H9 (cell line): Measurements from ENCODE around the gene B3GNT3. TPM values are rescaled to one million over a fixed set of nuclear protein-coding genes. Genes with fewer than 3 reads are reported as not detected.

Experiments used
- DNase-seq: peaks from one replicate; pipeline ENCODE4 v3.0.0-alpha.2; 2017
- H2AFZ ChIP-seq: one replicate; pipeline ENCODE4 v1.6.1; 2013; ENCODE audit warnings: mild to moderate bottlenecking, low read length, control low read depth, moderate library complexity
- H2AK5ac ChIP-seq: 2 replicates; pipeline ENCODE4 v1.6.1; 2013; ENCODE audit warnings: low read length, control low read depth, mixed read lengths; ENCODE audit not compliant: insufficient read length
- H2BK120ac ChIP-seq: one replicate; pipeline ENCODE4 v1.6.1; 2013; ENCODE audit warnings: low read depth, mild to moderate bottlenecking, low read length, control low read depth, inconsistent platforms; ENCODE audit not compliant: poor library complexity, severe bottlenecking
- H2BK12ac ChIP-seq: 2 replicates; pipeline ENCODE4 v1.6.1; 2013; ENCODE audit warnings: low read length, control low read depth, mixed read lengths, low read depth; ENCODE audit not compliant: insufficient read length
- H2BK15ac ChIP-seq: 2 replicates; pipeline ENCODE4 v1.6.1; 2013; ENCODE audit warnings: low read depth, low read length, control low read depth
- H2BK20ac ChIP-seq: one replicate; pipeline ENCODE4 v1.6.1; 2013; ENCODE audit warnings: low read depth, mild to moderate bottlenecking, low read length, control low read depth, inconsistent platforms; ENCODE audit not compliant: poor library complexity, severe bottlenecking
- H2BK5ac ChIP-seq: 2 replicates; pipeline ENCODE4 v1.6.1; 2013; ENCODE audit warnings: low read length, control low read depth, mixed read lengths; ENCODE audit not compliant: insufficient read length
- H3K14ac ChIP-seq: 2 replicates; pipeline ENCODE4 v1.6.1; 2013; ENCODE audit warnings: low read length, control low read depth; ENCODE audit not compliant: insufficient read depth
- H3K18ac ChIP-seq: 2 replicates; pipeline ENCODE4 v1.6.1; 2013; ENCODE audit warnings: low read depth, mild to moderate bottlenecking, mixed read lengths, low read length, control low read depth; ENCODE audit not compliant: insufficient read length
- H3K23ac ChIP-seq: 2 replicates; pipeline ENCODE4 v1.6.1; 2013; ENCODE audit warnings: low read length, control low read depth, mixed read lengths, low read depth; ENCODE audit not compliant: insufficient read length
- H3K23me2 ChIP-seq: 2 replicates; pipeline ENCODE4 v1.6.1; 2013; ENCODE audit warnings: low read depth, mild to moderate bottlenecking, mixed read lengths, low read length, control low read depth; ENCODE audit not compliant: insufficient read length, poor library complexity, severe bottlenecking
- H3K27ac ChIP-seq: 2 replicates; pipeline ENCODE4 v1.5.1; 2013; ENCODE audit warnings: low read length, control low read depth, mixed read lengths, low read depth; ENCODE audit not compliant: insufficient read length
- H3K27me3 ChIP-seq: 2 replicates; pipeline ENCODE4 v1.6.1; 2013; ENCODE audit warnings: low read length, control low read depth, inconsistent platforms; ENCODE audit not compliant: insufficient read depth
- H3K4ac ChIP-seq: 2 replicates; pipeline ENCODE4 v1.6.1; 2013; ENCODE audit warnings: low read depth, mild to moderate bottlenecking, control low read depth, inconsistent platforms, low read length, moderate library complexity
- H3K4me1 ChIP-seq: 2 replicates; pipeline ENCODE4 v1.6.1; 2013; ENCODE audit warnings: low read length, control low read depth, inconsistent platforms; ENCODE audit not compliant: insufficient read depth
- H3K4me2 ChIP-seq: 2 replicates; pipeline ENCODE4 v1.6.1; 2013; ENCODE audit warnings: low read length, control low read depth, mixed read lengths; ENCODE audit not compliant: insufficient read length, insufficient read depth
- H3K56ac ChIP-seq: 2 replicates; pipeline ENCODE4 v1.6.1; 2013; ENCODE audit warnings: low read depth, mild to moderate bottlenecking, mixed read lengths, low read length, control low read depth; ENCODE audit not compliant: insufficient read length
- H3K79me1 ChIP-seq: 2 replicates; pipeline ENCODE4 v1.6.1; 2013; ENCODE audit warnings: low read depth, mild to moderate bottlenecking, moderate library complexity, low read length, control low read depth, inconsistent platforms; ENCODE audit not compliant: insufficient read depth, poor library complexity, severe bottlenecking
- H3K79me2 ChIP-seq: 2 replicates; pipeline ENCODE4 v1.6.1; 2013; ENCODE audit warnings: low read length, control low read depth, inconsistent platforms; ENCODE audit not compliant: insufficient read depth
- H3K9ac ChIP-seq: 2 replicates; pipeline ENCODE4 v1.6.1; 2013; ENCODE audit warnings: low read length, control low read depth, mixed read lengths; ENCODE audit not compliant: insufficient read length; ENCODE audit errors: extremely low read depth
- H3K9me3 ChIP-seq: one replicate; pipeline ENCODE4 v1.6.1; 2013; ENCODE audit warnings: low read depth, low read length, inconsistent platforms; ENCODE audit not compliant: control insufficient read depth
- H3T11ph ChIP-seq: one replicate; pipeline ENCODE4 v1.6.1; 2013; ENCODE audit warnings: mild to moderate bottlenecking, low read length, control low read depth, inconsistent platforms
- H4K20me1 ChIP-seq: one replicate; pipeline ENCODE4 v1.6.1; 2013; ENCODE audit not compliant: control insufficient read depth, insufficient read length, insufficient read depth
- H4K5ac ChIP-seq: 2 replicates; pipeline ENCODE4 v1.6.1; 2013; ENCODE audit warnings: low read depth, mild to moderate bottlenecking, mixed read lengths, low read length, control low read depth; ENCODE audit not compliant: insufficient read length
- H4K8ac ChIP-seq: replicated peaks from 2 replicates; pipeline ENCODE4 v1.6.1; 2013; ENCODE audit warnings: low read length, control low read depth, mixed read lengths, low read depth; ENCODE audit not compliant: insufficient read length
- H4K91ac ChIP-seq: 2 replicates; pipeline ENCODE4 v1.6.1; 2013; ENCODE audit warnings: low read depth, mild to moderate bottlenecking, moderate library complexity, mixed read lengths, low read length, control low read depth; ENCODE audit not compliant: insufficient read length
- H3K27ac Mint-ChIP-seq, 3 experiments: 2 replicates in 2 of 3; 3 replicates in 1 of 3; pipeline ENCODE4 v1.8.0; 2020 to 2021; ENCODE audit warnings: mixed read lengths in 3 of 3, mild to moderate bottlenecking in 1 of 3, moderate library complexity in 1 of 3
- H3K27me3 Mint-ChIP-seq: 2 replicates; pipeline ENCODE4 v1.8.0; 2021; ENCODE audit warnings: low read depth, mild to moderate bottlenecking, moderate library complexity, mixed read lengths
- H3K36me3 Mint-ChIP-seq, 3 experiments: 2 replicates in 2 of 3; 3 replicates in 1 of 3; pipeline ENCODE4 v1.8.0; 2020 to 2021; ENCODE audit warnings: low read depth in 3 of 3, mixed read lengths in 3 of 3; ENCODE audit not compliant: insufficient read depth in 1 of 3
- H3K4me1 Mint-ChIP-seq, 2 experiments: 2 replicates each; pipeline ENCODE4 v1.8.0; 2020; ENCODE audit warnings: mixed read lengths in 2 of 2
- H3K4me3 Mint-ChIP-seq, 2 experiments: 2 replicates in 1 of 2; 3 replicates in 1 of 2; pipeline ENCODE4 v1.8.0; 2020 to 2021; ENCODE audit warnings: mild to moderate bottlenecking in 2 of 2, mixed read lengths in 2 of 2, moderate library complexity in 1 of 2
- H3K9me3 Mint-ChIP-seq, 2 experiments: 2 replicates in 1 of 2; 3 replicates in 1 of 2; pipeline ENCODE4 v1.8.0; 2020; ENCODE audit warnings: mild to moderate bottlenecking in 2 of 2, mixed read lengths in 2 of 2, moderate library complexity in 1 of 2
- WGBS: extraction: QIAGEN DNeasy Blood & Tissue Kit; methylation state at CpG from one replicate; pipeline ENCODE4 v1.1.7; 2013; ENCODE audit warnings: missing lambda C conversion rate, low lambda C conversion rate, mixed read lengths; ENCODE audit not compliant: insufficient read length; ENCODE audit errors: extremely low coverage; 5-methylcytosine and 5-hydroxymethylcytosine counted together
- total RNA-seq: library from RNA; stranded (reverse); gene quantifications from 2 replicates; pipeline ENCODE4 v1.2.1, GENCODE V29; 2021
- TF ChIP-seq, protein P1 (sequence below): fragments of 200-600 bp; sonication (generic); conservative IDR thresholded peaks from 3 replicates; pipeline ENCODE4 v1.8.0; 2021; ENCODE audit warnings: antibody characterized with exemption, mild to moderate bottlenecking

The B3GNT3 gene
- total RNA-seq, 1 experiment from 2014 or later: 0.96 TPM

DNA sequence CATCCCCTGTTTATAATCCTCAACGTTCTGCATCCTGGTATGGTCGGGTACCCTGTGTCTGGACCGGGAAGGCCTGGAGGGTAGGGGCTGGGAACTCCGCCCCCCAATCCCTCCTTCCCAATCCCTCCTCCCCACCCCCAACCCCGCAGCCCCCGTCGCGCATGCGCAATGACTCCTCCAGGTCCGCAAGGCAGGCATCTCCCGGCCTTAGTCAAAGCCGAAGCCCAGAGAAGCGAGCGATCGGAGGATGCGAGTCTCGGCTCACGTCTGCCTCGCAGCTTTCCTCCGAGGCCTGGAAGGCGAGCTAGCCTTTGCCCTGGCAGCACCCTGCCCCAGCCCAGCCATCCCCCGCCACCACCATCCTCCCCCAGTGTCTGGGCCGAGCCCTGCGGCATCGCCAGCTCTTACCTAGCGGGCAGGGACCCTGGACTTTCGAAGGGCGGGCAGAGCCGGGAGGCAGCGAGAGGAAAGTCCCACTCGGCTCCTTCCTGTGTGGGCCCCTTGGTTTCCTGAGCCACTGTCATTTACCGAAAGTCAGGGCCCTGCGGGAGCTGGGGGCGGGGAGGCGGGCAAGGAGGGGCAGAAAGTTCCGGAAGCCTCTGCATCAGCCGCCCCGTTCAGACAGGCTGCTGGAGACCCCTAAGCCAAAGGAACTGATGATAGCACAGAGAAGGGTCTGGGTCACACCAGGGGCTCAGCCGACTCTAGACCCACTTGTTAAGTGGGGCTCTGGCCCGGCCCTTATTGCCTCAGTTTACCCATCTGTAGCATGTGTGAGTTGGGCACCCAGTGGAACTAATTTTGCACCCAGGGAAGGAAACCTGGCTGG is 52.8 kb downstream of the B3GNT3 start, which contains the start of gene JAK3:
JAK3 (minus strand) TSS at position 445 of the 829 bp plus-strand sequence. CDS start 3,565 bp downstream, outside the sequence.
- no peak within 1 kb of the TSS for H3T11ph ChIP-seq
- no peaks in the 10 kb centered on the region for H4K20me1 ChIP-seq
- TF ChIP-seq, protein P1, sequence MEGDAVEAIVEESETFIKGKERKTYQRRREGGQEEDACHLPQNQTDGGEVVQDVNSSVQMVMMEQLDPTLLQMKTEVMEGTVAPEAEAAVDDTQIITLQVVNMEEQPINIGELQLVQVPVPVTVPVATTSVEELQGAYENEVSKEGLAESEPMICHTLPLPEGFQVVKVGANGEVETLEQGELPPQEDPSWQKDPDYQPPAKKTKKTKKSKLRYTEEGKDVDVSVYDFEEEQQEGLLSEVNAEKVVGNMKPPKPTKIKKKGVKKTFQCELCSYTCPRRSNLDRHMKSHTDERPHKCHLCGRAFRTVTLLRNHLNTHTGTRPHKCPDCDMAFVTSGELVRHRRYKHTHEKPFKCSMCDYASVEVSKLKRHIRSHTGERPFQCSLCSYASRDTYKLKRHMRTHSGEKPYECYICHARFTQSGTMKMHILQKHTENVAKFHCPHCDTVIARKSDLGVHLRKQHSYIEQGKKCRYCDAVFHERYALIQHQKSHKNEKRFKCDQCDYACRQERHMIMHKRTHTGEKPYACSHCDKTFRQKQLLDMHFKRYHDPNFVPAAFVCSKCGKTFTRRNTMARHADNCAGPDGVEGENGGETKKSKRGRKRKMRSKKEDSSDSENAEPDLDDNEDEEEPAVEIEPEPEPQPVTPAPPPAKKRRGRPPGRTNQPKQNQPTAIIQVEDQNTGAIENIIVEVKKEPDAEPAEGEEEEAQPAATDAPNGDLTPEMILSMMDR: no peak
- no peak within 1 kb of the TSS for H4K8ac ChIP-seq
- H2BK12ac ChIP-seq: no peak within 1 kb of the TSS
- peaks cover 38% of the 10 kb centered on the region for H3K27me3 Mint-ChIP-seq
- peak within 1 kb of the TSS; percentile 46 to 64; a peak in 4 of 5 replicates for H3K4me3 Mint-ChIP-seq
- H3K4me1 Mint-ChIP-seq: peaks cover 5 to 16% of the 10 kb centered on the region in 2 experiments; a peak in 3 of 4 replicates
- peak within 1 kb of the TSS; percentile 38; the same call in 1 of the 2 replicates for H3K14ac ChIP-seq
- no peak within 1 kb of the TSS for H2AK5ac ChIP-seq
- peak within 1 kb of the TSS; percentile 37 for H3K4me2 ChIP-seq
- H3K27ac ChIP-seq: no peak within 1 kb of the TSS
- H3K56ac ChIP-seq: no peak within 1 kb of the TSS
- H3K18ac ChIP-seq: no peak within 1 kb of the TSS
- peaks cover 2 to 5% of the 10 kb centered on the region in 2 experiments; a peak in 3 of 5 replicates for H3K9me3 Mint-ChIP-seq
- no peak within 1 kb of the TSS for H2BK120ac ChIP-seq
- H3K23ac ChIP-seq: no peak within 1 kb of the TSS
- H3K4ac ChIP-seq: no peak within 1 kb of the TSS
- H4K5ac ChIP-seq: no peak within 1 kb of the TSS
- H2BK15ac ChIP-seq: no peak within 1 kb of the TSS
- H3K27me3 ChIP-seq: no peaks in the 10 kb centered on the region
- no peak within 1 kb of the TSS for H2BK5ac ChIP-seq
- H3K23me2 ChIP-seq: peaks cover 4% of the 10 kb centered on the region
- no peaks in the 10 kb centered on the region; a peak in 1 of 7 replicates for H3K36me3 Mint-ChIP-seq
- H2BK20ac ChIP-seq: no peak within 1 kb of the TSS
- no peak within 1 kb of the TSS for H2AFZ ChIP-seq
- no CpG with 5 or more reads among the region's 40 CpGs for WGBS
- no peak within 1 kb of the TSS for H3K9ac ChIP-seq
- H4K91ac ChIP-seq: no peak within 1 kb of the TSS
- no peaks in the 10 kb centered on the region for H3K4me1 ChIP-seq
- no peaks in the 10 kb centered on the region for H3K79me2 ChIP-seq
- peak; percentile 91 for DNase-seq
- H3K9me3 ChIP-seq: no peaks in the 10 kb centered on the region
- peak within 1 kb of the TSS in 1 of 3 experiments; percentile 77; a peak in 1 of 7 replicates for H3K27ac Mint-ChIP-seq
- H3K79me1 ChIP-seq: no peaks in the 10 kb centered on the region
